HG03064 (cell line): ENCODE measurements around the gene CDC42BPG.

Source experiments
- ATAC-seq: cut with Tn5 transposase; IDR thresholded peaks from one replicate; pipeline ENCODE4 v1.9.1; 2021; ENCODE audit warnings: low read depth; ENCODE audit not compliant: unreplicated experiment

The CDC42BPG gene

GRCh38 chr11:64810271-64810890 is 34.1 kb downstream of the CDC42BPG start, which contains the start of gene MEN1:
TSS of gene MEN1 (minus strand) at chr11:64810551. CDS start at chr11:64810109, 442 bp downstream.
- peak; percentile 44 for ATAC-seq

DNA sequence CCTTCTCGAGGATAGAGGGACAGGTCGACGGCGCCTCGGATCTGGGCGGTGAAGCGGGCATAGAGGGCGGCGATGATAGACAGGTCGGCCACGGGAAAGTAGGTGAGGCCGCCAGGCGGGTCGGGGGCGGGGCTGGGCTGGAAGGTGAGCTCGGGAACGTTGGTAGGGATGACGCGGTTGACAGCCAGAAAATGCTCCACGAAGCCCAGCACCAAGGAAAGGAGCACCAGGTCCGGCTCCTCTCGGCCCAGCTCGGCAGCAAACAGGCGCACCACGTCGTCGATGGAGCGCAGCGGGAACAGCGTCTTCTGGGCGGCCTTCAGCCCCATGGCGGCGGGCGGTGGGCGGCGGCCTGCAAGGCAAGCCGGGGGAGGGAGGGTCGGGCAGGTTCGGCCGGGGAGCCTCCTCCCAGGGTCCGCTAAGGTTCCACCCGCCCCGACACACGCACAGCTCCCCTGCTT is 34.6 kb downstream of the CDC42BPG start:
- no peak for ATAC-seq

- ATAC-seq: no peak
Measured at GRCh38 chr11:64805481-64805880, 39.0 kb downstream of the CDC42BPG start.

- no peak for ATAC-seq
Measured at GRCh38 chr11:64804346-64805210, 39.9 kb downstream of the CDC42BPG start.

DNA sequence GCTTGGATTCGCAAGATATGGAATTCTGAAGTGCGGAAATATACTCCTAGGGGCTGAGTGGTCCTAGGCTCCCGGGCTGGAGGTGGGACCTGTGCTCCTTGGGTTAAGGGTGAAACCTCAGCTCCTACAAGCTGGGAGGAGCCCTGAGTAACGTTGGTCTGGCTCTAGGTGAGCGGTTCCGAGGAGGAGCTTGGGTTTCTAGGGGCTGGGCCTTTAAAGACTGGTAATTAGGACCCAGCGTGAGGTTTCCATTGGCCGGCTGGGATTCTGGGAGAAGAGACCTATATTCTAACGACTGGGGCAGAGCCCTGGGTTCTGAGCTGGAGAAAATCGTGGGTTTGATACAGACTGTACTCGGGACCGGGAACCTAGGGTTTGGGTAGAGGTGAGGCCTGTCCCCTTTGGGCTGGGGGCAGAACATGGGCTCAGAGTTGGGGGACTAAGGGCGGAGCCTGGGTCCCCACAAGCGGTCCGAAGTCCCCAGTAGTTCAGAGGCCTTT is 40.6 kb downstream of the CDC42BPG start:
- no peak for ATAC-seq

- peak; percentile 42 for ATAC-seq
Measured at GRCh38 chr11:64803158-64803845, 41.2 kb downstream of the CDC42BPG start, which contains the start of gene MAP4K2. TSS of gene MAP4K2 (minus strand) at chr11:64803214. CDS start at chr11:64803149, 65 bp downstream.

- no peak for ATAC-seq
Measured at GRCh38 chr11:64802370-64803157, 41.9 kb downstream of the CDC42BPG start.

DNA sequence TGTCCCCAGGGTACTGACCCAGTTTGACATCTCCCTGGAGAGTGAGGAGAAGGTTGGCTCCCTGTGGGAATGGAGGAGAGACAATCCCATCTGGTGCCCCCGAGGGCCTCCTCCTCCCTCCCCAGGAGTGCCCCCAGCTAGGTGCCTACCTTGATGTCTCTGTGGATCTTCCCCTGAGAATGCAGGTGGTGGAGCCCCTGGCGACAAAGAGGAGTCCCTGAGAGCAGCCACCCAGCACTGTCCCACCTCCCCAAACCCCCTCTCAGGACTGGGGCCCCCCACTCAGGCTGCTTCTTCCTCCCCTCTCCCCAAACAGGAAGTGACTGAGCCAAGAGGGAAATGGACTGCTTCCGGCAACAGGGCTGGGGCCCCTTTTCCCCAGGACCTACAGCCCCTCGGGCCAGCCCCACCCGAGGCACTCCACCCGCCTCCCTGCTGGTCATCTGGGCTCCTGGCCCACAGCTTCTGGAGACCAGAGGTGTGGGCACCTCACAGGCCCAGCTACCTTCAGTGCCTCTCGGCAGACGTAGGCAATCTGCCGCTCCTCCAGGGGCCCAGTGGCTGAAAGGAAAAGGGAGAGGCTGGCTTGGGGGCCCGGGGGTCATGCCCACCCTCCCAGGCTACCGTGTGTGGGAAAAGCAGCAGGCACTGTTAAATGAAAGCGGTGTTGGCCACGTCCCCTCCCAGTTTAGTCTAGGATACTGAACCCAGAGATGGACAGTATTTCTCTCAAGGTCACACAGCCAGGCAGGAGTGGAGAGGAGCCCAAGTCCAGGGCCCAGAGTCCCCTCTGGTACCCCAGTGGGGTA is 42.7 kb downstream of the CDC42BPG start:
- ATAC-seq: no peak

GRCh38 chr11:64801158-64801464 is 43.3 kb downstream of the CDC42BPG start:
- no peak for ATAC-seq

- no peak for ATAC-seq
Measured at GRCh38 chr11:64800303-64801157, 43.9 kb downstream of the CDC42BPG start.

DNA sequence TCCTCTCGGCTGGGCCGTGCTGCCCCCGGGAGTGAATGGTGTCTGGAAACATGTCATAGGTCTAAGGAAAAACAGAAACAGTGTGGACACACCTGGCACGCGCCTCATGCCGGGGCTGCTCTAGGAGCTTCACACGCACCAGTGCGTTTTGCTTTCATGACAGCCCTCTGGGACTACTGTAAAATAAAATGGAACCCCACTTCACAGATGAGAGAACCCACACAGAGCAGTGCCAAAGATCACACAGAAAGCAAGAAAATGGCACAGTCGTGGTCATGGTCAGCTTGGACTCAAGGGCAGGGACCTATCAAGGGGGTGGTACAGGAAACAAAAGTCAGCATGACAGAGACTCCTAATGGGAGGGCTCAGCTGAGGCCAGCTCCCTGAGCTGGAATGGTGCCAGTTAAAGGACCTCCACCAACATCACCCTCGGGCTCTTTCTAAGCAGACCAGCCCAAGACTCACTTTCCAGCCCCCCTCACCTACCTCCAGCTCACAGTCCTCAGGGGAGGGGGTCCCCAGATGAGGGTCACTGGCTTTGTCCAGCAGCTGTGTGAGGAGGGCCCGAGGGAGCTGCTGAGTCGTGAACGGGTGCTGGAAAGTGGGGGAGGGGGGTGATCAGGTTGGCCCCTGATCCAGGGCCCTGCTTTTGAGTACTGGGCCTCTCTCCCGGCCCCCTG is 44.7 kb downstream of the CDC42BPG start:
- no peak for ATAC-seq

DNA sequence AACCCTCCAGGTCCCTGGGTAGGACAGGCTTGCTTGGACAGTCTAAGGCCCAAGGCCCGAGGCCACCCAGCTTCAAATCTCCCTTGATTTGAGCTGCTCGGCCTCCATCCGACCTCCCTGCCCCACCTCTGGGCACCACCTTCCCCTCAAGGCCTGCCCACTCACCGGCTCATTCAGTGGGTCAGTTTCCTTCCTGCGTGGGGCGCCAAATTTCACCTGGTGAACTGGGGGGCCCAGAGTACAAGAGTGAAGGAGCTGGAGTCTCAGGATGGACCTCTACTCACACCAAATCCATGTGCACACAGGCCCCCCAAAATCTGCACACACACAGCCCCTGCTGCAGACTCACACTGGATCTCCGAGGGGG is 45.2 kb downstream of the CDC42BPG start:
- no peak for ATAC-seq

GRCh38 chr11:64796757-64797541 is 47.5 kb downstream of the CDC42BPG start:
- no peak for ATAC-seq

- ATAC-seq: no peak
Measured at GRCh38 chr11:64796047-64796756, 48.3 kb downstream of the CDC42BPG start.

- ATAC-seq: no peak
Measured at GRCh38 chr11:64794526-64794925, 49.9 kb downstream of the CDC42BPG start.

- no peak for ATAC-seq
Measured at GRCh38 chr11:64793271-64794160, 50.9 kb downstream of the CDC42BPG start.
